Colonic mucosa (tissue), 4 donors: ENCODE measurements around the gene CDH3. TPM values are rescaled to one million over a fixed set of nuclear protein-coding genes. Genes with fewer than 3 reads are reported as not detected.

ENCODE experiments used
- DNase-seq: peaks from one replicate; pipeline ENCODE4 v3.0.0-alpha.2; 2020
- H3K27ac ChIP-seq: fragments of 200-600 bp; one replicate; pipeline ENCODE4 v1.8.0; 2021
- H3K27me3 ChIP-seq: fragments of 200-600 bp; one replicate; pipeline ENCODE4 v1.8.0; 2021
- H3K36me3 ChIP-seq: fragments of 200-600 bp; one replicate; pipeline ENCODE4 v1.8.0; 2021
- H3K4me1 ChIP-seq: fragments of 200-600 bp; one replicate; pipeline ENCODE4 v1.8.0; 2021; ENCODE audit warnings: mild to moderate bottlenecking
- H3K4me3 ChIP-seq: fragments of 200-600 bp; one replicate; pipeline ENCODE4 v1.8.0; 2021
- H3K9ac ChIP-seq, 2 donors: one replicate each; pipeline ENCODE4 v1.7.0; 2013; ENCODE audit warnings: control low read depth in 2 of 2, low read depth in 2 of 2, low read length in 2 of 2
- H3K9me3 ChIP-seq: fragments of 200-600 bp; one replicate; pipeline ENCODE4 v1.8.0; 2021
- CTCF ChIP-seq: fragments of 200-600 bp; IDR thresholded peaks from one replicate; pipeline ENCODE4 v1.8.0; 2022; ENCODE audit warnings: antibody characterized with exemption, mild to moderate bottlenecking
- intact Hi-C: fragments of 100-400 bp; cut with DNase I; formaldehyde crosslinking; loops from one replicate; pipeline ENCODE4 v1.14.1; 2022
- total RNA-seq, 2 donors: library from RNA; stranded (reverse); fragmentation: NEBNext Ultra II Directional in 1 of 2; extraction: Animal tissue kit (Norgen Biotek cat#: 25700) in 1 of 2; gene quantifications; one replicate each; pipeline ENCODE4 v1.2.1, GENCODE V29; 2021
- donor health status: healthy.
- donor health status: DM: no; HTN: no; CAD: no.
- donor health status: DM: no; HTN: no; CAD: no.

The CDH3 gene
- 1 to 10 TPM; 3.6 to 3.9 TPM for total RNA-seq

GRCh38 chr16:68644715-68645493 is at the start of gene CDH3:
Gene CDH3 (plus strand): TSS chr16:68645310. CDS start chr16:68645380, 70 bp downstream.
- TF ChIP-seq CTCF = no peak
- H3K27ac ChIP-seq = no peak within 1 kb of the TSS
- peak; percentile 84 for DNase-seq
- H3K27me3 ChIP-seq = peaks cover 36% of the 10 kb centered on the region
- intact Hi-C loops = no loop called here
- no peaks in the 10 kb centered on the region for H3K9me3 ChIP-seq
- H3K4me1 ChIP-seq = peaks cover 5% of the 10 kb centered on the region
- H3K36me3 ChIP-seq = no peaks in the 10 kb centered on the region
- peak within 1 kb of the TSS in 1 of 2 donors; percentile 12 for H3K9ac ChIP-seq
- peak within 1 kb of the TSS; percentile 49 for H3K4me3 ChIP-seq

GRCh38 chr16:68596266-68596665 is 48.8 kb upstream of the CDH3 start:
- TF ChIP-seq CTCF = no peak
- Histone ChIP-seq H3K4me1 (no peaks in the 10 kb centered on the region), H3K9ac (no peak overlapping the region), H3K36me3 (no peaks in the 10 kb centered on the region), H3K4me3 (no peak overlapping the region), H3K27ac (no peak overlapping the region), H3K27me3 (no peaks in the 10 kb centered on the region), H3K9me3 (no peaks in the 10 kb centered on the region)
- DNase-seq = no peak
- intact Hi-C loops = no loop called here

GRCh38 chr16:68599586-68599985 is 45.5 kb upstream of the CDH3 start:
- intact Hi-C loops = no loop called here
- Histone ChIP-seq H3K9ac (no peak overlapping the region), H3K27ac (no peak overlapping the region), H3K36me3 (no peaks in the 10 kb centered on the region), H3K9me3 (no peaks in the 10 kb centered on the region), H3K4me3 (no peak overlapping the region), H3K4me1 (no peaks in the 10 kb centered on the region), H3K27me3 (no peaks in the 10 kb centered on the region)
- no peak for TF ChIP-seq CTCF
- DNase-seq = no peak

GRCh38 chr16:68605746-68606145 is 39.4 kb upstream of the CDH3 start:
- Histone ChIP-seq H3K27ac (no peak overlapping the region), H3K4me1 (no peaks in the 10 kb centered on the region), H3K27me3 (no peaks in the 10 kb centered on the region), H3K4me3 (no peak overlapping the region), H3K9ac (no peak overlapping the region), H3K9me3 (no peaks in the 10 kb centered on the region), H3K36me3 (no peaks in the 10 kb centered on the region)
- TF ChIP-seq CTCF = no peak
- DNase-seq = no peak
- intact Hi-C loops = no loop called here

GRCh38 chr16:68607443-68607842 is 37.7 kb upstream of the CDH3 start:
- Histone ChIP-seq H3K4me1 (no peaks in the 10 kb centered on the region), H3K36me3 (no peaks in the 10 kb centered on the region), H3K4me3 (no peak overlapping the region), H3K9ac (no peak overlapping the region), H3K27me3 (no peaks in the 10 kb centered on the region), H3K27ac (no peak overlapping the region), H3K9me3 (no peaks in the 10 kb centered on the region)
- no peak for TF ChIP-seq CTCF
- DNase-seq = no peak
- intact Hi-C loops = no loop called here
